A549 (cell line): ENCODE measurements around the gene GRM5.

Experiments used
- CBX8 ChIP-seq: fragments of 200-600 bp; sonication (generic); IDR thresholded peaks from 2 replicates; pipeline ENCODE4 v1.6.1; 2016
- CEBPB ChIP-seq, 2 experiments: fragments of >200 bp in 1 of 2; sonication (Bioruptor Twin) in 1 of 2; formaldehyde crosslinking in 1 of 2; IDR thresholded peaks; 2 replicates each; pipeline ENCODE4 v1.6.1; 2012 to 2016
- CTCF ChIP-seq: fragments of >200 bp; sonication (Bioruptor Twin); formaldehyde crosslinking; IDR thresholded peaks from 3 replicates; pipeline ENCODE4 v1.5.1; 2016
- FOSL2 ChIP-seq, 2 experiments: fragments of 450-650 bp in 1 of 2; fragments of >200 bp in 1 of 2; sonication (Bioruptor Twin) in 1 of 2; formaldehyde crosslinking; IDR thresholded peaks; 2 replicates each; pipeline versions ENCODE4 v1.5.0 to v1.6.1; 2016 to 2020; ENCODE audit warnings: mild to moderate bottlenecking in 1 of 2, moderate library complexity in 1 of 2
- GATA3 ChIP-seq: IDR thresholded peaks from 2 replicates; pipeline ENCODE4 v1.6.1; 2012; ENCODE audit warnings: borderline replicate concordance
- POLR2A ChIP-seq: IDR thresholded peaks from 2 replicates; pipeline ENCODE4 v1.6.1; 2012; ENCODE audit warnings: mild to moderate bottlenecking, low read length
- SMC3 ChIP-seq: fragments of >200 bp; sonication (Bioruptor Twin); formaldehyde crosslinking; IDR thresholded peaks from 3 replicates; pipeline ENCODE4 v1.6.1; 2018; ENCODE audit warnings: inconsistent platforms

- TF ChIP-seq CBX8 (no peak), CTCF (no peak), POLR2A (no peak), SMC3 (no peak), GATA3 (no peak), CEBPB (IDR thresholded peaks at IDR 0.05) (no peak), FOSL2 (IDR thresholded peaks at IDR 0.05) (no peak), FOSL2 (CRISPR knock-in tag; IDR thresholded peaks at IDR 0.05) (no peak)
Measured at GRCh38 chr11:88553204-88553603, 512.6 kb downstream of the GRM5 start.
